Adrenal gland (tissue), 12 donors: ENCODE data around the gene LRRIQ1. TPM values are rescaled to one million over a fixed set of nuclear protein-coding genes. Genes with fewer than 3 reads are reported as not detected.

Experiments
- DNase-seq, 7 donors: peaks; one replicate each; pipeline ENCODE4 v3.0.0-alpha.2; 2019 to 2020
- H3K27ac ChIP-seq, 5 donors: fragments of 200-600 bp; sonication (generic) in 4 of 5; 1 replicate in 3 of 5; 2 replicates in 2 of 5; pipeline versions ENCODE4 v1.5.1 to v1.8.0; 2016 to 2020; ENCODE audit warnings: mild to moderate bottlenecking in 1 of 5
- H3K27me3 ChIP-seq: fragments of 200-600 bp; 2 replicates; pipeline ENCODE4 v1.8.0; 2021
- H3K36me3 ChIP-seq, 2 donors: fragments of 200-600 bp; replicated peaks in 1 of 2; 1 replicate in 1 of 2; 2 replicates in 1 of 2; pipeline versions ENCODE4 v1.5.1 to v1.8.0; 2018 to 2022
- H3K4me1 ChIP-seq, 2 donors: fragments of 200-600 bp; replicated peaks in 1 of 2; 1 replicate in 1 of 2; 2 replicates in 1 of 2; pipeline versions ENCODE4 v1.5.1 to v1.8.0; 2018 to 2021
- H3K4me3 ChIP-seq, 4 donors: fragments of 200-600 bp; sonication (generic) in 3 of 4; one replicate each; pipeline ENCODE4 v1.5.1; 2016 to 2018
- H3K9me3 ChIP-seq, 3 donors: fragments of 200-600 bp; sonication (generic) in 1 of 3; replicated peaks in 1 of 3; 1 replicate in 2 of 3; 2 replicates in 1 of 3; pipeline versions ENCODE4 v1.5.1 to v1.8.0; 2016 to 2021
- CTCF ChIP-seq, 6 experiments: fragments of 450-650 bp in 4 of 6; fragments of 200-600 bp in 2 of 6; sonication (generic) in 1 of 6; IDR thresholded peaks; 1 replicate in 5 of 6; 2 replicates in 1 of 6; pipeline versions ENCODE4 v1.5.1 to v1.8.0; 2016 to 2021; ENCODE audit warnings: antibody characterized with exemption in 6 of 6, mild to moderate bottlenecking in 2 of 6, moderate library complexity in 1 of 6
- POLR2A ChIP-seq, 2 donors: fragments of 450-650 bp; IDR thresholded peaks; one replicate each; pipeline ENCODE4 v1.6.1; 2017; ENCODE audit warnings: antibody characterized with exemption in 2 of 2, mild to moderate bottlenecking in 2 of 2, moderate library complexity in 1 of 2
- WGBS, 4 donors: extraction: QIAGEN DNeasy Blood & Tissue Kit in 2 of 4; methylation state at CpG; one replicate each; pipeline versions ENCODE4 v1.1.5 to v1.1.7; 2013 to 2017; 5-methylcytosine and 5-hydroxymethylcytosine counted together
- intact Hi-C, 2 donors: fragments of 100-400 bp; cut with DNase I; formaldehyde crosslinking; loops; one replicate each; pipeline versions ENCODE4 v1.14.1 to v1.15.0; 2022 to 2023
- polyA plus RNA-seq, 3 donors: library from polyadenylated mRNA; stranded (reverse); fragments of 200-250 nt in 2 of 3; fragments of 350-450 nt in 1 of 3; fragmentation: Illumina TruSeq in 1 of 3; extraction: RNeasy Lipid Tissue Mini Kit (QIAGEN cat#74804) in 1 of 3; gene quantifications; one replicate each; pipeline ENCODE4 v1.2.3, GENCODE V29; 2013 to 2014
- total RNA-seq, 9 donors: library from RNA; depleted of rRNA in 4 of 9; stranded (reverse); fragments of >200 nt in 4 of 9; fragments of 120-200 nt in 1 of 9; fragmentation: NEBNext Ultra II Directional in 1 of 9; extraction: Animal tissue kit (Norgen Biotek cat#: 25700) in 1 of 9; gene quantifications; one replicate each; pipeline versions ENCODE4 v1.1.0 to v1.2.4, GENCODE V29; 2013 to 2023
- donor health status: healthy with polysubstance abuse.
- donor health status: Bipolar disorder and iron deficiency.
- donor health status: DM: yes; HTN: yes; CAD: no.
- donor health status: DM: no; HTN: no; CAD: no.
- donor health status: DM: no; HTN: no; CAD: no.
- donor health status: DM: yes; HTN: yes; CAD: no.

The LRRIQ1 gene
- total and polyA plus RNA-seq, 12 donors: 0.09 to 0.56 (median 0.34) TPM; not detected in 3

- intact Hi-C loops: no loop called here
- WGBS, 4 donors: 68 to 79% (median 74%) methylated on average over 1 of the region's 1 CpG
- H3K27me3 ChIP-seq: no peaks in the 10 kb centered on the region
- H3K36me3 ChIP-seq: no peaks in the 10 kb centered on the region
- no peak overlapping the region for H3K27ac ChIP-seq
- H3K9me3 ChIP-seq: no peaks in the 10 kb centered on the region
- H3K4me3 ChIP-seq: no peak overlapping the region
- H3K4me1 ChIP-seq: no peaks in the 10 kb centered on the region
- TF ChIP-seq POLR2A (IDR thresholded peaks at IDR 0.05) (no peak), CTCF (IDR thresholded peaks at IDR 0.05) (no peak)
- DNase-seq: no peak
Measured at GRCh38 chr12:85225501-85225900, 189.3 kb downstream of the LRRIQ1 start.

- intact Hi-C loops: no loop called here
- Histone ChIP-seq H3K4me1 (no peaks in the 10 kb centered on the region), H3K27ac (no peak overlapping the region), H3K36me3 (no peaks in the 10 kb centered on the region), H3K9me3 (no peaks in the 10 kb centered on the region), H3K4me3 (no peak overlapping the region), H3K27me3 (no peaks in the 10 kb centered on the region)
- no peak for TF ChIP-seq POLR2A (IDR thresholded peaks at IDR 0.05)
- TF ChIP-seq CTCF (IDR thresholded peaks at IDR 0.05): no peak
- 36 to 50% (median 39%) methylated on average over 2 of the region's 2 CpGs for WGBS, 4 donors
- DNase-seq: no peak
Measured at GRCh38 chr12:85237327-85237726, 201.2 kb downstream of the LRRIQ1 start.

- intact Hi-C loops: no loop called here
- Histone ChIP-seq H3K27me3 (no peaks in the 10 kb centered on the region), H3K4me1 (no peaks in the 10 kb centered on the region), H3K36me3 (no peaks in the 10 kb centered on the region), H3K27ac (no peak overlapping the region), H3K9me3 (no peaks in the 10 kb centered on the region), H3K4me3 (no peak overlapping the region)
- DNase-seq: no peak
- 27 to 40% (median 36%) methylated on average over 3 of the region's 3 CpGs for WGBS, 4 donors
- TF ChIP-seq POLR2A (IDR thresholded peaks at IDR 0.05): no peak
- no peak for TF ChIP-seq CTCF (IDR thresholded peaks at IDR 0.05)
Measured at GRCh38 chr12:85244561-85244960, 208.4 kb downstream of the LRRIQ1 start.

- no peak for DNase-seq
- 45 to 53% (median 46%) methylated on average over 4 of the region's 4 CpGs for WGBS, 4 donors
- Histone ChIP-seq H3K27ac (no peak overlapping the region), H3K4me3 (no peak overlapping the region), H3K4me1 (no peaks in the 10 kb centered on the region), H3K36me3 (no peaks in the 10 kb centered on the region), H3K9me3 (no peaks in the 10 kb centered on the region), H3K27me3 (no peaks in the 10 kb centered on the region)
- intact Hi-C loops: no loop called here
- no peak for TF ChIP-seq CTCF (IDR thresholded peaks at IDR 0.05)
- no peak for TF ChIP-seq POLR2A (IDR thresholded peaks at IDR 0.05)
Measured at GRCh38 chr12:85253853-85254252, 217.7 kb downstream of the LRRIQ1 start.
